PC-9 (cell line): ENCODE results near the gene DOCK3. TPM values are rescaled to one million over a fixed set of nuclear protein-coding genes. Genes with fewer than 3 reads are reported as not detected.
A peak's percentile ranks its signal among the peaks of the same experiment; 100 is the strongest.

Experiments
- BruUV-seq: library from RNA; stranded (reverse); fragments of 400-500 nt; replicated peaks from 2 replicates; lab custom pipeline; 2021; lab: Mats Ljungman, UMichigan
- CTCF ChIA-PET: fragments of 300-600 bp; sonication (Branson Sonifier 250); formaldehyde crosslinking; loops from one replicate; lab custom pipeline; 2022; ENCODE audit warnings: antibody characterized with exemption; lab: Charles Lee
- POLR2A ChIA-PET: fragments of 300-600 bp; sonication (Branson Sonifier 250); formaldehyde crosslinking; loops from one replicate; lab custom pipeline; 2022; ENCODE audit warnings: antibody characterized with exemption; ENCODE audit not compliant: unreplicated experiment; lab: Charles Lee
- DNase-seq, 2 experiments: peaks; one replicate each; pipeline versions ENCODE4 v3.0.0 to v3.0.0-alpha.2; 2015 to 2022; ENCODE audit warnings: mixed read lengths in 1 of 2
- H2AFZ ChIP-seq: fragments of 200-600 bp; sonication (generic); 2 replicates; pipeline ENCODE4 v1.8.1; 2017; ENCODE audit warnings: antibody characterized with exemption
- H3F3A ChIP-seq: fragments of 200-600 bp; sonication (generic); 2 replicates; pipeline ENCODE4 v1.8.1; 2017; ENCODE audit warnings: antibody characterized with exemption, mild to moderate bottlenecking, low read depth; ENCODE audit not compliant: insufficient read depth
- H3K27ac ChIP-seq: fragments of 200-600 bp; sonication (generic); 2 replicates; pipeline ENCODE4 v1.6.1; 2016; ENCODE audit warnings: mixed run types
- H3K27me3 ChIP-seq: fragments of 200-600 bp; sonication (generic); 2 replicates; pipeline ENCODE4 v1.6.1; 2016; ENCODE audit warnings: low read depth, mixed run types; ENCODE audit not compliant: insufficient read depth
- H3K36me3 ChIP-seq: fragments of 200-600 bp; sonication (generic); 2 replicates; pipeline ENCODE4 v1.6.1; 2016; ENCODE audit warnings: low read depth, mixed run types
- H3K4me1 ChIP-seq: fragments of 200-600 bp; sonication (generic); replicated peaks from 2 replicates; pipeline ENCODE4 v1.6.1; 2016; ENCODE audit warnings: mixed run types; ENCODE audit not compliant: insufficient read depth
- H3K4me2 ChIP-seq: fragments of 200-600 bp; sonication (generic); 2 replicates; pipeline ENCODE4 v1.6.1; 2017; ENCODE audit warnings: mixed run types
- H3K4me3 ChIP-seq: fragments of 200-600 bp; sonication (generic); 2 replicates; pipeline ENCODE4 v1.6.1; 2016; ENCODE audit warnings: mixed run types
- H3K79me2 ChIP-seq: fragments of 200-600 bp; sonication (generic); 2 replicates; pipeline ENCODE4 v1.6.1; 2017; ENCODE audit warnings: low read depth, mixed run types
- H3K9me2 ChIP-seq: fragments of 200-600 bp; sonication (generic); 2 replicates; pipeline ENCODE4 v1.8.1; 2017; ENCODE audit warnings: mild to moderate bottlenecking; ENCODE audit not compliant: insufficient read depth
- H3K9me3 ChIP-seq: fragments of 200-600 bp; sonication (generic); 2 replicates; pipeline ENCODE4 v1.8.1; 2016; ENCODE audit warnings: low read depth; ENCODE audit not compliant: insufficient read depth
- H4K20me1 ChIP-seq: fragments of 200-600 bp; sonication (generic); 2 replicates; pipeline ENCODE4 v1.8.1; 2017; ENCODE audit not compliant: insufficient read depth
- CTCF ChIP-seq: fragments of 200-600 bp; sonication (generic); conservative IDR thresholded peaks from 2 replicates; pipeline ENCODE4 v1.6.1; 2017; ENCODE audit warnings: mixed run types, antibody characterized with exemption, mild to moderate bottlenecking, moderate library complexity
- EZH2 ChIP-seq: fragments of 200-600 bp; sonication (generic); IDR thresholded peaks from 2 replicates; pipeline ENCODE4 v1.8.0; 2017; ENCODE audit warnings: antibody characterized with exemption, low read depth
- intact Hi-C: fragments of 100-400 bp; cut with micrococcal nuclease; formaldehyde crosslinking; loops from one replicate; pipeline ENCODE4 v1.10.0; 2022; ENCODE audit not compliant: unreplicated experiment
- total RNA-seq: library from RNA; stranded (reverse); gene quantifications from 2 replicates; pipeline ENCODE4 v1.2.3, GENCODE V29; 2021

The DOCK3 gene
- total RNA-seq, 1 experiment from 2014 or later, result 16.9 TPM

GRCh38 chr3:51392355-51393133, 717.8 kb downstream of the DOCK3 start:
- intact Hi-C loops, result no loop called here
- Histone ChIP-seq H2AFZ (no peak overlapping the region), H3K4me3 (peak overlapping the region; percentile 68), H3K27ac (no peak overlapping the region), H3K9me2 (no peaks in the 10 kb centered on the region), H4K20me1 (peaks cover 23% of the 10 kb centered on the region), H3F3A (peaks cover 63% of the 10 kb centered on the region), H3K4me1 (peaks cover 37% of the 10 kb centered on the region), H3K79me2 (peaks cover 46% of the 10 kb centered on the region), H3K27me3 (no peaks in the 10 kb centered on the region), H3K9me3 (no peaks in the 10 kb centered on the region), H3K36me3 (peaks cover 42% of the 10 kb centered on the region), H3K4me2 (peak overlapping the region; percentile 80)
- TF ChIP-seq EZH2 (no peak), CTCF (no peak)
- CTCF ChIA-PET, result no interaction called here
- TSS peak; percentile 24 for BruUV-seq
- DNase-seq, result peak in 1 of 2 experiments; percentile 25
- POLR2A ChIA-PET, result interaction anchor here (0.6 kb wide), 1 partner anchor 107 kb away, joined by 3 read pairs; the partner anchor contains the start of gene DCAF1

- no peak overlapping the region for H2AFZ ChIP-seq
- H3K9me2 ChIP-seq, result no peaks in the 10 kb centered on the region
- peak overlapping the region; percentile 80 for H3K4me2 ChIP-seq
- H4K20me1 ChIP-seq, result peaks cover 23% of the 10 kb centered on the region
- no peak for DNase-seq
- H3K36me3 ChIP-seq, result peaks cover 36% of the 10 kb centered on the region
- intact Hi-C loops, result no loop called here
- peaks cover 61% of the 10 kb centered on the region for H3F3A ChIP-seq
- POLR2A ChIA-PET, result interaction anchor here (0.6 kb wide), 1 partner anchor 107 kb away, joined by 3 read pairs; the partner anchor contains the start of gene DCAF1
- no peak for TF ChIP-seq EZH2
- no peak for TF ChIP-seq CTCF
- CTCF ChIA-PET, result no interaction called here
- H3K4me3 ChIP-seq, result no peak overlapping the region
- no peaks in the 10 kb centered on the region for H3K9me3 ChIP-seq
- BruUV-seq, result no TSS peak
- peaks cover 41% of the 10 kb centered on the region for H3K79me2 ChIP-seq
- no peak overlapping the region for H3K27ac ChIP-seq
- H3K4me1 ChIP-seq, result peaks cover 31% of the 10 kb centered on the region
- H3K27me3 ChIP-seq, result no peaks in the 10 kb centered on the region
Measured at GRCh38 chr3:51393134-51393495, 718.4 kb downstream of the DOCK3 start.

GRCh38 chr3:51393564-51393963, 718.8 kb downstream of the DOCK3 start:
- H3K27me3 ChIP-seq, result no peaks in the 10 kb centered on the region
- peaks cover 26% of the 10 kb centered on the region for H3K4me1 ChIP-seq
- no peak for DNase-seq
- H3K9me2 ChIP-seq, result no peaks in the 10 kb centered on the region
- peaks cover 41% of the 10 kb centered on the region for H3K79me2 ChIP-seq
- H3K4me3 ChIP-seq, result no peak overlapping the region
- intact Hi-C loops, result no loop called here
- peaks cover 23% of the 10 kb centered on the region for H4K20me1 ChIP-seq
- H3K9me3 ChIP-seq, result no peaks in the 10 kb centered on the region
- peaks cover 33% of the 10 kb centered on the region for H3K36me3 ChIP-seq
- no peak overlapping the region for H3K4me2 ChIP-seq
- CTCF ChIA-PET, result no interaction called here
- H3K27ac ChIP-seq, result no peak overlapping the region
- H2AFZ ChIP-seq, result no peak overlapping the region
- POLR2A ChIA-PET, result no interaction called here
- no peak for TF ChIP-seq EZH2
- no peak for TF ChIP-seq CTCF
- H3F3A ChIP-seq, result peaks cover 57% of the 10 kb centered on the region
- BruUV-seq, result TSS peak; percentile 12
